ENCODE results near the gene OTOS. TPM values are rescaled to one million over a fixed set of nuclear protein-coding genes. Genes with fewer than 3 reads are reported as not detected.

OTOS gene
- total RNA-seq, 1 experiment from 2014 or later: not detected

GRCh38 chr2:240129311-240129710 is 11.1 kb downstream of the OTOS start:
- intact Hi-C loops (cut with micrococcal nuclease): no loop called here

GRCh38 chr2:240128608-240129145 is 11.8 kb downstream of the OTOS start:
- CTCF ChIA-PET: interaction anchor here (0.5 to 1.6 kb wide), 6 partner anchors 13 to 457 kb away, joined by 3 to 11 read pairs (median 3); no protein-coding TSS in a partner anchor
- Mint-ChIP-seq H3K27ac (ENCODE audit: low read depth, unreplicated experiment) (no peak overlapping the region), H3K4me3 (ENCODE audit: unreplicated experiment) (no peak overlapping the region), H3K4me1 (ENCODE audit: insufficient read depth, unreplicated experiment) (no peaks in the 10 kb centered on the region), H3K9me3 (ENCODE audit: unreplicated experiment) (no peaks in the 10 kb centered on the region), H3K36me3 (ENCODE audit: insufficient read depth, unreplicated experiment) (peaks cover 36% of the 10 kb centered on the region), H3K27me3 (ENCODE audit: insufficient read depth, unreplicated experiment) (no peaks in the 10 kb centered on the region)
- intact Hi-C loops (cut with micrococcal nuclease): no loop called here
- no peak for DNase-seq (ENCODE audit: unreplicated experiment)
- BruUV-seq (replicated peaks): no TSS peak
- POLR2A ChIA-PET: interaction anchor here (0.9 kb wide), 1 partner anchor 68 kb away, joined by 3 read pairs; no protein-coding TSS in a partner anchor
- no peak for TF ChIP-seq CTCF (IDR thresholded peaks at IDR 0.05; ENCODE audit: unreplicated experiment)

More at GRCh38 chr2:240129311-240129710, 11.1 kb downstream of the OTOS start:
- Mint-ChIP-seq H3K36me3 (ENCODE audit: insufficient read depth, unreplicated experiment) (peaks cover 37% of the 10 kb centered on the region), H3K4me3 (ENCODE audit: unreplicated experiment) (no peak overlapping the region), H3K4me1 (ENCODE audit: insufficient read depth, unreplicated experiment) (no peaks in the 10 kb centered on the region), H3K27ac (ENCODE audit: low read depth, unreplicated experiment) (no peak overlapping the region), H3K27me3 (ENCODE audit: insufficient read depth, unreplicated experiment) (no peaks in the 10 kb centered on the region), H3K9me3 (ENCODE audit: unreplicated experiment) (no peaks in the 10 kb centered on the region)
- no peak for DNase-seq (ENCODE audit: unreplicated experiment)
- ChIA-PET POLR2A (no interaction called here), CTCF (interaction anchor here (0.6 to 1.6 kb wide), 5 partner anchors 12 to 456 kb away, joined by 3 to 11 read pairs (median 3); no protein-coding TSS in a partner anchor)
- no TSS peak for BruUV-seq (replicated peaks)
- TF ChIP-seq CTCF (IDR thresholded peaks at IDR 0.05; ENCODE audit: unreplicated experiment): no peak

- POLR2A ChIA-PET: interaction anchor here (0.9 kb wide), 1 partner anchor 67 kb away, joined by 3 read pairs; no protein-coding TSS in a partner anchor
- no peak for DNase-seq (ENCODE audit: unreplicated experiment)
- H3K4me3 Mint-ChIP-seq (ENCODE audit: unreplicated experiment): no peak overlapping the region
- no peaks in the 10 kb centered on the region for H3K4me1 Mint-ChIP-seq (ENCODE audit: insufficient read depth, unreplicated experiment)
- no peak for TF ChIP-seq CTCF (IDR thresholded peaks at IDR 0.05; ENCODE audit: unreplicated experiment)
- no peaks in the 10 kb centered on the region for H3K9me3 Mint-ChIP-seq (ENCODE audit: unreplicated experiment)
- CTCF ChIA-PET: interaction anchor here (0.7 to 1.4 kb wide), 2 partner anchors 16 to 67 kb away, joined by 3 to 4 read pairs; no protein-coding TSS in a partner anchor
- peaks cover 33% of the 10 kb centered on the region for H3K36me3 Mint-ChIP-seq (ENCODE audit: insufficient read depth, unreplicated experiment)
- no peak overlapping the region for H3K27ac Mint-ChIP-seq (ENCODE audit: low read depth, unreplicated experiment)
- no peaks in the 10 kb centered on the region for H3K27me3 Mint-ChIP-seq (ENCODE audit: insufficient read depth, unreplicated experiment)
- intact Hi-C loops (cut with micrococcal nuclease): no loop called here
- no TSS peak for BruUV-seq (replicated peaks)
These were observed 12.4 kb downstream of the OTOS start for GRCh38 chr2:240127911-240128607.

GRCh38 chr2:240127191-240127750 is 13.2 kb downstream of the OTOS start:
- POLR2A ChIA-PET: no interaction called here
- no peak for DNase-seq (ENCODE audit: unreplicated experiment)
- no peak overlapping the region for H3K27ac Mint-ChIP-seq (ENCODE audit: low read depth, unreplicated experiment)
- intact Hi-C loops (cut with micrococcal nuclease): no loop called here
- no peaks in the 10 kb centered on the region for H3K27me3 Mint-ChIP-seq (ENCODE audit: insufficient read depth, unreplicated experiment)
- H3K36me3 Mint-ChIP-seq (ENCODE audit: insufficient read depth, unreplicated experiment): peaks cover 26% of the 10 kb centered on the region
- no peaks in the 10 kb centered on the region for H3K9me3 Mint-ChIP-seq (ENCODE audit: unreplicated experiment)
- no peak overlapping the region for H3K4me3 Mint-ChIP-seq (ENCODE audit: unreplicated experiment)
- no peak for TF ChIP-seq CTCF (IDR thresholded peaks at IDR 0.05; ENCODE audit: unreplicated experiment)
- CTCF ChIA-PET: interaction anchor here (0.7 kb wide), 1 partner anchor 17 kb away, joined by 3 read pairs; no protein-coding TSS in a partner anchor
- BruUV-seq (replicated peaks): no TSS peak
- no peaks in the 10 kb centered on the region for H3K4me1 Mint-ChIP-seq (ENCODE audit: insufficient read depth, unreplicated experiment)

Measured in MCF 10A (cell line).